ENCODE data around the gene RNF166.

DNA sequence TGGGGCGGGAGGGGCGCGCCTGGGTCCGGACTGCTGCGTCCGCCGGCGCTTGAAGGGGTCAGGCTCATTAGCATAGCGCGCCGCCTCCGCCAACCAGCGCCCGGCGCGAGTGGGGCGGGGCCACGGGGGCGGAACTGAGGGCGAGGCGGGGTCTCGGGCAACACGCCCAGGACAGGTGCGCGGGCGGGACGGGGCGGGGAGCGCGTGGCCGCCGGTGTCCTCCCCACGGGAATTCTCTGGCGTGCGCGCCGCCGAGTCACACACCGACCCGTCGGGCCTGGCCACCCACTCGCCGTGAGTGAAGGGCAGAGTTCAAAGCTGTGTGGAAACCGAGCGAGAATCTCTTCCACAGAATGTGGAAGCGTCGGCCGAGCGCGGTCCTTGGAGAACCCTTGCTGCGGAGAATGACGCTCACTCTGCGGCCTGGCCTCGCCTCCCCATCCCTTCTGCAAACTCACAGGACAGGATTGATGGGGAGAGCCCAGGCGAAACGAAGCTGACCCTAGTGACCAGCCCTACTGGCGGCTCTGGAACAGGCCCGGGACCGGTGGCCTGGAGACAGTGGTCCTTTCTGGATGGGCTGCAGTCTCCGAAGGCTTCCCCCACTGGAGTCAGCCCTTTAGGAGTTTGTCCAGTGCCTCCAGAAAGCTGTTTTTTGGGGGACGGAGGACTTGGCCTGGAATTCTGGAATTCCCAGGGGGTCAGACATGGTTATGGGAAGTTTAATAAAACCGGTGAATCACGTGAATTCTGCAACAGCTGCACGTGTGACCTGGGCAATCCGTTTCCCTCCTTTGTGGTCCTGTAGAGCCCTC lies 19.6 kb downstream of the RNF166 start, which contains the start of gene SNAI3:
- TF ChIP-seq, protein P1, sequence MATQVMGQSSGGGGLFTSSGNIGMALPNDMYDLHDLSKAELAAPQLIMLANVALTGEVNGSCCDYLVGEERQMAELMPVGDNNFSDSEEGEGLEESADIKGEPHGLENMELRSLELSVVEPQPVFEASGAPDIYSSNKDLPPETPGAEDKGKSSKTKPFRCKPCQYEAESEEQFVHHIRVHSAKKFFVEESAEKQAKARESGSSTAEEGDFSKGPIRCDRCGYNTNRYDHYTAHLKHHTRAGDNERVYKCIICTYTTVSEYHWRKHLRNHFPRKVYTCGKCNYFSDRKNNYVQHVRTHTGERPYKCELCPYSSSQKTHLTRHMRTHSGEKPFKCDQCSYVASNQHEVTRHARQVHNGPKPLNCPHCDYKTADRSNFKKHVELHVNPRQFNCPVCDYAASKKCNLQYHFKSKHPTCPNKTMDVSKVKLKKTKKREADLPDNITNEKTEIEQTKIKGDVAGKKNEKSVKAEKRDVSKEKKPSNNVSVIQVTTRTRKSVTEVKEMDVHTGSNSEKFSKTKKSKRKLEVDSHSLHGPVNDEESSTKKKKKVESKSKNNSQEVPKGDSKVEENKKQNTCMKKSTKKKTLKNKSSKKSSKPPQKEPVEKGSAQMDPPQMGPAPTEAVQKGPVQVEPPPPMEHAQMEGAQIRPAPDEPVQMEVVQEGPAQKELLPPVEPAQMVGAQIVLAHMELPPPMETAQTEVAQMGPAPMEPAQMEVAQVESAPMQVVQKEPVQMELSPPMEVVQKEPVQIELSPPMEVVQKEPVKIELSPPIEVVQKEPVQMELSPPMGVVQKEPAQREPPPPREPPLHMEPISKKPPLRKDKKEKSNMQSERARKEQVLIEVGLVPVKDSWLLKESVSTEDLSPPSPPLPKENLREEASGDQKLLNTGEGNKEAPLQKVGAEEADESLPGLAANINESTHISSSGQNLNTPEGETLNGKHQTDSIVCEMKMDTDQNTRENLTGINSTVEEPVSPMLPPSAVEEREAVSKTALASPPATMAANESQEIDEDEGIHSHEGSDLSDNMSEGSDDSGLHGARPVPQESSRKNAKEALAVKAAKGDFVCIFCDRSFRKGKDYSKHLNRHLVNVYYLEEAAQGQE (IDR thresholded peaks at IDR 0.05; ENCODE audit: borderline replicate concordance), result no peak
- TF ChIP-seq, protein P2, sequence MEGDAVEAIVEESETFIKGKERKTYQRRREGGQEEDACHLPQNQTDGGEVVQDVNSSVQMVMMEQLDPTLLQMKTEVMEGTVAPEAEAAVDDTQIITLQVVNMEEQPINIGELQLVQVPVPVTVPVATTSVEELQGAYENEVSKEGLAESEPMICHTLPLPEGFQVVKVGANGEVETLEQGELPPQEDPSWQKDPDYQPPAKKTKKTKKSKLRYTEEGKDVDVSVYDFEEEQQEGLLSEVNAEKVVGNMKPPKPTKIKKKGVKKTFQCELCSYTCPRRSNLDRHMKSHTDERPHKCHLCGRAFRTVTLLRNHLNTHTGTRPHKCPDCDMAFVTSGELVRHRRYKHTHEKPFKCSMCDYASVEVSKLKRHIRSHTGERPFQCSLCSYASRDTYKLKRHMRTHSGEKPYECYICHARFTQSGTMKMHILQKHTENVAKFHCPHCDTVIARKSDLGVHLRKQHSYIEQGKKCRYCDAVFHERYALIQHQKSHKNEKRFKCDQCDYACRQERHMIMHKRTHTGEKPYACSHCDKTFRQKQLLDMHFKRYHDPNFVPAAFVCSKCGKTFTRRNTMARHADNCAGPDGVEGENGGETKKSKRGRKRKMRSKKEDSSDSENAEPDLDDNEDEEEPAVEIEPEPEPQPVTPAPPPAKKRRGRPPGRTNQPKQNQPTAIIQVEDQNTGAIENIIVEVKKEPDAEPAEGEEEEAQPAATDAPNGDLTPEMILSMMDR (IDR thresholded peaks at IDR 0.05; ENCODE audit: poor library complexity, severe bottlenecking), result no peak
- TF ChIP-seq EZH2 (IDR thresholded peaks at IDR 0.05; ENCODE audit: borderline replicate concordance, insufficient read depth, low read length, poor library complexity, severe bottlenecking) (no peak), POLR2AphosphoS5 (IDR thresholded peaks at IDR 0.05) (no peak), EP300 (conservative IDR thresholded peaks at IDR 0.05; ENCODE audit: poor library complexity, severe bottlenecking) (no peak), TAF1 (IDR thresholded peaks at IDR 0.05; ENCODE audit: low read depth) (no peak), MXI1 (conservative IDR thresholded peaks at IDR 0.05; ENCODE audit: poor library complexity, severe bottlenecking) (peak; percentile 34)

Data from neural cell (in vitro differentiated cells).